ENCODE results near the gene IFT122.
"Not testable (repeated sequence)": the region's sequence is repeated elsewhere in the genome, so short reads cannot be mapped to it uniquely, and the experiment has no call there.

The IFT122 gene

GRCh38 chr3:129515108-129515820 is 75.2 kb downstream of the IFT122 start:
- peaks cover 60% of the 10 kb centered on the region for H3K36me3 ChIP-seq (ENCODE audit: control insufficient read depth, insufficient read depth, low read length, severe bottlenecking)
- H3K4me3 ChIP-seq (ENCODE audit: low read length); H3K9ac ChIP-seq (ENCODE audit: low read length); H3K9me3 ChIP-seq (ENCODE audit: control insufficient read depth, low read length); DNase-seq (ENCODE audit: low read depth); H3K4me1 ChIP-seq (ENCODE audit: control insufficient read depth, insufficient read depth, low read length); H3K27me3 ChIP-seq (replicated peaks; ENCODE audit: control insufficient read depth, insufficient read depth, low read length): not testable (repeated sequence)

DNA sequence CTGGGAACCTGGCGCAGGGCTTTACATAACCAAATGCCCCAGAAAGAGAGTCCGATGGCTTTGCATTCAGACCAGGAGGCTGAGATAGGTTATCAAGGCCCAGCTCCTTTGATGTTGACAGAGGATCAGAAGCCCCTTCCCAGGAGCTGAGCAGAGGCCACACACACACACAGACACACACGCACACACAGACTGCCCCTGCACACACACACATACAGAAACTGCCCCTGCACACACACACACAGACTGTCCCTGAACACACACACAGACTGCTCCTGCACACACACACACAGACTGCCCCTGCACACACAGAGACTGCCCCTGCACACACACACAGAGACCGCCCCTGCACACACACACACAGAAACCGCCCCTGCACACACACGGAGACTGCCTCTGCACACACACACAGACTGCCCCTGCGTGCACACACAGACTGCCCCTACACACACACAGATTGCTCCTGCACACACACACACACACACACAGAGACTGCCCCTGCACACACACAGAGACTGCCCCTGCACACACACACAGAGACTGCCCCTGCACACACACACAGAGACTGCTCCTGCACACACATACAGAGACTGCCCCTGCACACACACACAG is 75.9 kb downstream of the IFT122 start:
- not testable (repeated sequence) for H3K9me3 ChIP-seq (ENCODE audit: control insufficient read depth, low read length); DNase-seq (ENCODE audit: low read depth); H3K27me3 ChIP-seq (replicated peaks; ENCODE audit: control insufficient read depth, insufficient read depth, low read length); H3K4me3 ChIP-seq (ENCODE audit: low read length); H3K9ac ChIP-seq (ENCODE audit: low read length); H3K4me1 ChIP-seq (ENCODE audit: control insufficient read depth, insufficient read depth, low read length)
- peaks cover 56% of the 10 kb centered on the region for H3K36me3 ChIP-seq (ENCODE audit: control insufficient read depth, insufficient read depth, low read length, severe bottlenecking)

DNA sequence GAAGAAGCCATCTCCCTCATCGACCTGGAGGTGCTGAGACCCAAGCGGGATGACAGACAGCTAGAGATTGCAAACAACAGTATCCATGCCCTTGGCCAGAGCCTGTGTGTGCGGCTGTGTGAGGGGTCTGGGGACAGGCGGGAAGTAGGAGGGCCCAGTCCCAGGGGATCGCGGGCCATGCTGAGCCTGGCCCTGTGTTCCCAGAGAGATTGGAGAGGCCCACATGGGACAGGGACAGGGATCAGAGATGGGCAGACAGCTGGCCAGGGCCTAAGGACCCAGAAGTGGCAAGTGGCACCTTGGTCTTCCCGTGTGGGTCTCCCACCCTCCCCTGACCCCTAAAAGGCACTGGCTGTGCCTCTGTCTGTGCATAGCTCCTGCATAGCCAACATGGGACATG is 77.5 kb downstream of the IFT122 start:
- Histone ChIP-seq H3K9ac (ENCODE audit: low read length) (no peak overlapping the region), H3K27me3 (replicated peaks; ENCODE audit: control insufficient read depth, insufficient read depth, low read length) (no peaks in the 10 kb centered on the region), H3K4me1 (ENCODE audit: control insufficient read depth, insufficient read depth, low read length) (peaks cover 8% of the 10 kb centered on the region), H3K9me3 (ENCODE audit: control insufficient read depth, low read length) (no peaks in the 10 kb centered on the region), H3K4me3 (ENCODE audit: low read length) (no peak overlapping the region), H3K36me3 (ENCODE audit: control insufficient read depth, insufficient read depth, low read length, severe bottlenecking) (peaks cover 44% of the 10 kb centered on the region)
- DNase-seq (ENCODE audit: low read depth) = no peak

GRCh38 chr3:129518038-129518561 is 78.1 kb downstream of the IFT122 start:
- H3K9me3 ChIP-seq (ENCODE audit: control insufficient read depth, low read length) = no peaks in the 10 kb centered on the region
- peaks cover 8% of the 10 kb centered on the region for H3K4me1 ChIP-seq (ENCODE audit: control insufficient read depth, insufficient read depth, low read length)
- H3K27me3 ChIP-seq (replicated peaks; ENCODE audit: control insufficient read depth, insufficient read depth, low read length) = no peaks in the 10 kb centered on the region
- peaks cover 39% of the 10 kb centered on the region for H3K36me3 ChIP-seq (ENCODE audit: control insufficient read depth, insufficient read depth, low read length, severe bottlenecking)
- H3K4me3 ChIP-seq (ENCODE audit: low read length) = no peak overlapping the region
- H3K9ac ChIP-seq (ENCODE audit: low read length) = no peak overlapping the region
- no peak for DNase-seq (ENCODE audit: low read depth)

- H3K9ac ChIP-seq (ENCODE audit: low read length) = no peak overlapping the region
- H3K4me3 ChIP-seq (ENCODE audit: low read length) = no peak overlapping the region
- no peak for DNase-seq (ENCODE audit: low read depth)
- H3K9me3 ChIP-seq (ENCODE audit: control insufficient read depth, low read length) = no peaks in the 10 kb centered on the region
- H3K4me1 ChIP-seq (ENCODE audit: control insufficient read depth, insufficient read depth, low read length) = peaks cover 8% of the 10 kb centered on the region
- H3K36me3 ChIP-seq (ENCODE audit: control insufficient read depth, insufficient read depth, low read length, severe bottlenecking) = peaks cover 34% of the 10 kb centered on the region
- no peaks in the 10 kb centered on the region for H3K27me3 ChIP-seq (replicated peaks; ENCODE audit: control insufficient read depth, insufficient read depth, low read length)
Measured at GRCh38 chr3:129518581-129518980, 78.6 kb downstream of the IFT122 start.

DNA sequence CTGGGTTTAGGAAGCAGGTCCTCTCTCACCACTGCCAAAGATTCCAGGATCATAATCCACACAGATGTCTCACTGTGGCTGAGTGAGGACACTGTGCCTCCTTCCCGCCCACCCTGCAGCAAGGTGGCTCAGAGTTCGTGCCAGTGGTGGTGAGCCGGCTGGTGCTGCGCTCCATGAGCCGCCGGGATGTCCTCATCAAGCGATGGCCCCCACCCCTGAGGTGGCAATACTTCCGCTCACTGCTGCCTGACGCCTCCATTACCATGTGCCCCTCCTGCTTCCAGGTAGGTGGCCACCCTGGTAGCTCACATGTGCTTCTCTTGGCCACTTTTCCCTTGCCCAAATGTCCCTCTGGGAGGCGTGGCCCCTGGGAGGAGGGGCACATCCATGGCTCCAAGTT is 79.4 kb downstream of the IFT122 start:
- no peak overlapping the region for H3K9ac ChIP-seq (ENCODE audit: low read length)
- no peaks in the 10 kb centered on the region for H3K9me3 ChIP-seq (ENCODE audit: control insufficient read depth, low read length)
- H3K36me3 ChIP-seq (ENCODE audit: control insufficient read depth, insufficient read depth, low read length, severe bottlenecking) = peaks cover 27% of the 10 kb centered on the region
- H3K4me1 ChIP-seq (ENCODE audit: control insufficient read depth, insufficient read depth, low read length) = peaks cover 8% of the 10 kb centered on the region
- H3K27me3 ChIP-seq (replicated peaks; ENCODE audit: control insufficient read depth, insufficient read depth, low read length) = no peaks in the 10 kb centered on the region
- H3K4me3 ChIP-seq (ENCODE audit: low read length) = no peak overlapping the region
- DNase-seq (ENCODE audit: low read depth) = no peak

DNA sequence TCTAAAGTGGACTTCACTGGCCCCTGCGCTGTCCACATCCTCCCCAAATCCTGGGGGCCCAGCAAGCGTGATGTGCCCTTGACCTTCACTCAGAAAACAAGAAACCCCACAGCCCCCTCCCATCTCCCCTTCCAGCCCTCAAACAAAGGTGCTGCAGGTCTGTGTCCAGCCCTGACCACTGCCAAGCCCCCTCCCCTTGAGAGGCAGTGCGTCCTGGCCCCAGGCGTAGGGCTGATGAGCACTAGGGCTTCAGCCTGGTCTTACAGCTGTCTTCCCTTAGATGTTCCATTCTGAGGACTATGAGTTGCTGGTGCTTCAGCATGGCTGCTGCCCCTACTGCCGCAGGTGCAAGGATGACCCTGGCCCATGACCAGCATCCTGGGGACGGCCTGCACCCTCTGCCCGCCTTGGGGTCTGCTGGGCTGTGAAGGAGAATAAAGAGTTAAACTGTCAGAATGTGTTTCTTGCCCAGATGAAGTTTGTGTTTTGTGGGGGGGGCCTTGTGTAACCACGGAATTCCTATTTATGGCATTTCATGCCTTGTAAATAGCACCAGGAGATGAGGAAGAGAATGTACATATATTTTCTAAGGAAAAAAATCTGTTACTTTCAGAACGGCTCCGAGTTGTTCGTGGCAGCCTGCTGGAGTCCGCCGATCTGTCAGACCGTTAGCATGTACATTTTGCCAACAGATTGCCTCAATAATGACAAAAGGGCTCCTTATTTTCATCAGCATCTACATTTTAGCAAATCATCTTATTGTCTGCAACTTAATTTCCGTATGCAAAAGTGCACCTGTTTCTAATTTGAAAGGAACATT is 80.1 kb downstream of the IFT122 start:
- no peak for DNase-seq (ENCODE audit: low read depth)
- H3K27me3 ChIP-seq (replicated peaks; ENCODE audit: control insufficient read depth, insufficient read depth, low read length) = no peaks in the 10 kb centered on the region

DNA sequence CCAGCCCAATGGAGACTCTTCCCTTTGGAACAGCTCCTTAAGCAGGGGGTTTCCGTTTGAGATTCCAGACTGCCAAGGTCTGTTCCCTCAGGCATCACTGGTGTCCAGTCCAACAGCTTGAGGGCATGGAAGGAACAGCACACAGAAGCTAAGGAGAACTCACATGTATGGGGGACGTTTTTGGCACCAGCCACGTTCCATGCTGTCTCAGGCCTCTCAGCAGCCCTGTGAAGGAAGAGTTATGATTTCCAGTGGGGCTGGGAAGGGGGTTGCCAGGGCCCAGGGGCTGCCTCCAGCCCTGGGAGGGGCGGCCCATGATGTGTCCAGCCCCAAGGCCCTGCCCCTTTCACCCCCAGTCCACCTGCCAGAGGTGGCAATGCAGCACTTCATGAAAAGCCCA is 80.9 kb downstream of the IFT122 start:
- DNase-seq (ENCODE audit: low read depth) = no peak
- H3K4me3 ChIP-seq (ENCODE audit: low read length) = no peak overlapping the region
- peaks cover 8% of the 10 kb centered on the region for H3K4me1 ChIP-seq (ENCODE audit: control insufficient read depth, insufficient read depth, low read length)
- H3K27me3 ChIP-seq (replicated peaks; ENCODE audit: control insufficient read depth, insufficient read depth, low read length) = no peaks in the 10 kb centered on the region
- H3K36me3 ChIP-seq (ENCODE audit: control insufficient read depth, insufficient read depth, low read length, severe bottlenecking) = peaks cover 22% of the 10 kb centered on the region
- H3K9ac ChIP-seq (ENCODE audit: low read length) = no peak overlapping the region
- no peaks in the 10 kb centered on the region for H3K9me3 ChIP-seq (ENCODE audit: control insufficient read depth, low read length)

More for the DNA sequence above, 80.1 kb downstream of the IFT122 start:
- Histone ChIP-seq H3K9me3 (ENCODE audit: control insufficient read depth, low read length) (no peaks in the 10 kb centered on the region), H3K36me3 (ENCODE audit: control insufficient read depth, insufficient read depth, low read length, severe bottlenecking) (peaks cover 26% of the 10 kb centered on the region), H3K9ac (ENCODE audit: low read length) (no peak overlapping the region), H3K4me3 (ENCODE audit: low read length) (no peak overlapping the region), H3K4me1 (ENCODE audit: control insufficient read depth, insufficient read depth, low read length) (peaks cover 3% of the 10 kb centered on the region)

DNA sequence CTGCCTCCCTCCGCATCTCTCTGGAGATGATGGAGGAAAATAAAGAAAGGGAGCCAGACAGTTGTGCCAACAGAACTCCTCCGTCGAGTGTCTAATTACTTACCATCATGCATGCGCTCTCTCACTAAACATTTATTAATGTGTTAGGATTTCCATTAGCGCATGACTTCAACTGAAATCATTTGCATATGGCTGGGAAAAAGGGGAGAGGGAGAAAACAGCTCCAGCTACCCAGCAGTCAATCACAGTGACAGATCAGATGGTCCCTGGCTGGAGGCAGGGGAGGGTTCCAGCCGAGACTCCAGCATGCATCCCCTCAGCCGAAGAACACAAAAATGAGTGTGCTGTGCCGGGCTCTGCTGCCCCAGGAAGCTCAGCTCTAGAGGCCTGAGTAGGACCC is 81.6 kb downstream of the IFT122 start:
- Histone ChIP-seq H3K9ac (ENCODE audit: low read length) (no peak overlapping the region), H3K4me1 (ENCODE audit: control insufficient read depth, insufficient read depth, low read length) (peaks cover 8% of the 10 kb centered on the region)
- no peak for DNase-seq (ENCODE audit: low read depth)

GRCh38 chr3:129522953-129523352 is 82.9 kb downstream of the IFT122 start:
- no peaks in the 10 kb centered on the region for H3K9me3 ChIP-seq (ENCODE audit: control insufficient read depth, low read length)
- H3K4me1 ChIP-seq (ENCODE audit: control insufficient read depth, insufficient read depth, low read length) = peaks cover 7% of the 10 kb centered on the region
- H3K27me3 ChIP-seq (replicated peaks; ENCODE audit: control insufficient read depth, insufficient read depth, low read length) = no peaks in the 10 kb centered on the region
- H3K4me3 ChIP-seq (ENCODE audit: low read length) = no peak overlapping the region
- H3K9ac ChIP-seq (ENCODE audit: low read length) = no peak overlapping the region
- no peak for DNase-seq (ENCODE audit: low read depth)
- peaks cover 7% of the 10 kb centered on the region for H3K36me3 ChIP-seq (ENCODE audit: control insufficient read depth, insufficient read depth, low read length, severe bottlenecking)

More for the DNA sequence above, 81.6 kb downstream of the IFT122 start:
- no peak overlapping the region for H3K4me3 ChIP-seq (ENCODE audit: low read length)
- peaks cover 15% of the 10 kb centered on the region for H3K36me3 ChIP-seq (ENCODE audit: control insufficient read depth, insufficient read depth, low read length, severe bottlenecking)
- no peaks in the 10 kb centered on the region for H3K27me3 ChIP-seq (replicated peaks; ENCODE audit: control insufficient read depth, insufficient read depth, low read length)
- H3K9me3 ChIP-seq (ENCODE audit: control insufficient read depth, low read length) = no peaks in the 10 kb centered on the region

- no peaks in the 10 kb centered on the region for H3K27me3 ChIP-seq (replicated peaks; ENCODE audit: control insufficient read depth, insufficient read depth, low read length)
- H3K4me1 ChIP-seq (ENCODE audit: control insufficient read depth, insufficient read depth, low read length) = peaks cover 5% of the 10 kb centered on the region
- H3K9me3 ChIP-seq (ENCODE audit: control insufficient read depth, low read length) = no peaks in the 10 kb centered on the region
- peaks cover 7% of the 10 kb centered on the region for H3K36me3 ChIP-seq (ENCODE audit: control insufficient read depth, insufficient read depth, low read length, severe bottlenecking)
- no peak for DNase-seq (ENCODE audit: low read depth)
- H3K9ac ChIP-seq (ENCODE audit: low read length) = no peak overlapping the region
- no peak overlapping the region for H3K4me3 ChIP-seq (ENCODE audit: low read length)
Measured at GRCh38 chr3:129524081-129524480, 84.1 kb downstream of the IFT122 start.

Measured in adipocyte (in vitro differentiated cells).